SH-SY5Y (cell line): Measurements from ENCODE around the gene RGPD3.

Experiments
- GATA2 ChIP-seq: IDR thresholded peaks from 2 replicates; pipeline ENCODE4 v1.6.1; 2011; ENCODE audit warnings: mild to moderate bottlenecking, low read depth, low read length
- GATA3 ChIP-seq: IDR thresholded peaks from 2 replicates; pipeline ENCODE4 v1.6.1; 2011; ENCODE audit warnings: low read depth, mild to moderate bottlenecking, low read length, moderate library complexity

GRCh38 chr2:106358521-106358920 is 109.7 kb downstream of the RGPD3 start:
- TF ChIP-seq GATA3 (no peak), GATA2 (no peak)
